ENCODE data around the gene ZCCHC4. TPM values are rescaled to one million over a fixed set of nuclear protein-coding genes. Genes with fewer than 3 reads are reported as not detected.
"Not testable (repeated sequence)": the region's sequence is repeated elsewhere in the genome, so short reads cannot be mapped to it uniquely, and the experiment has no call there.

ZCCHC4 gene
- polyA plus RNA-seq, 1 donor: 17.0 TPM

DNA sequence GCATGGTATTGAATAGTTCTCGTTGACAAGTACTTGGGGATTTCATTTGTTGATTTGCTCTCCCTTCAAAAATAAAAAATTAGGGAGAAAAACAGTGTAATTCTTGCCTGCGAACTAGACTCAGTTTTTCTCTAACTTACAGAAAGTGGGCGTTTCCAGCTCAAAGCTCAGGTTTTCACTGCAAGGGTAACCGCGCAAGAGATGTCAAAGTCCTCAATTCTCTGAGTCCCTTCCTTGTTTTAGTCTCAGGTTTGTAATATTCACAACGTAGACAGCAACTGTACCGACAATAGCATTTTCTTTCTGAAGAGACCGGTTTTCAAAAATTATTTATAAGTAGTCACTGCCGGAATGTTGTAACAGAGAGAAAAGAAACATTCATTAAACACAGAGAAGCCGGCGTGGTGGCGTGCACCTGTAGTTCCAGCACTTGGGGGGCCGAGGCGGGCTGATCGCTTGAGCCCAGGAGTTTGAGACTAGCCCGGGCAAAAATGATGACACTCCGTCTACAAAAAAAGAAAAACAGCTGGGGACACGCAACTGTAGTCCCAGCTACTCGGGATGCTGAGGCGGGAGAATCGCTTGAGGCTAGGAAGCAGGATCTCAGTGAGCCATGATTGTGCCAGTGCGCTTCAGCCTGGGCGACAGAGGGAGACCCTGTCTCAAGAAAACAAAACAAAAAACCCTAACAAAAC is 774 bp downstream of the ZCCHC4 start:
- no peak for DNase-seq

DNA sequence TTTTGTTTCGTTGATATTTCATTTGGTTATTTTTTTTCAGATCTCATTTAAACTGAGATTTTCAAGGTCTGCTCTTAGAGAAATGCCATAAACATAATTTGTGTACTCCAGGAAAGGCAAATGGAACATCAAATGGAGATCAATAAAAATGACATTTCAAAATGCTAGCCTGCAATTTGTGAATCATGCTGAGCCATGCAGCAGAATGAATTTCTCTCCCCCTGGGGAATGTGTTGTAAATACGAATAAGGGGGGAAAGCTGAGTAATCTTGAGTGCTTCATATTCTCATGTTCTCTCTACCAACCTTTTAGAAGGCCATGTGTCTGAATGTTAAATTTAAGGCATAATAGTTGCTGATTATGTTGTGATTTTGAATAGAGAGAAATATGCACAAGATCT is 7.8 kb downstream of the ZCCHC4 start:
- no peak for DNase-seq

DNA sequence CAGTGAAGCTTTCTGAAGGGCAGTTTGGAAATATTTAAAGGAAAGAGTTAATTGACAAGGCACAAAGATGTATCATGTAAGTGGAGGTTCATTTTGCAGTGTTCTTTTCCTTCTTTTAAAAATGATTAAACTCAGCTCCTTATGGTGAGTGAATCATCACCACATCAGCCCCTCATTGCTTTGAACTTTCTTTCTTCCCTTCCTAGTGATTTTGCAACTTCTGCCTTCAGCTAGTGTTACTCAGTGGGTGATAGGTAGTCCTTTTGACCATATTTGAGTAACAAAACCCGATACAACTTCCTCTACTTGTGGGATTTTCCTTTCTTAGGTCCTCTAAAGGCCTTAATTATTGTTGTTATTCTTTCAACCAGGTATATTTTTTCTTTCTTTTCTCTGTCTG is 8.2 kb downstream of the ZCCHC4 start:
- no peak for DNase-seq

DNA sequence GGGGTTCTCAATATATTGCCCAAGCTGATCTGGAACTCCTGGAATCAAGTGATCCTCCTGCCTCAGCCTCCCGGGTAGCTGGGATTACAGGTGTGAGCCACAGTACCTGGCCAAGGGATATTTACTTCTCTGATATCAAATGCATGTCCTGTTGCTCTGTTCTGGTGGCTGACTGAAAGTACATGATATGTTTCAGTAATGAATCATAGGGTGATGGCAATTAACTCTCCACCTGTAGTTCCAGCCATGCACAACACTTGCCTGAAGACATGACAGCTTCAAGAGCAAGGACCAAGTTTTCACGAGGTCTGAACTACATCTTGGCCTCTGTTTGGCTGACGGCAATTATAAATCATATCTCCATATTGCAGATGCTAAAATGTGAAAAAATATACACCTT is 9.1 kb downstream of the ZCCHC4 start:
- DNase-seq: no peak

DNA sequence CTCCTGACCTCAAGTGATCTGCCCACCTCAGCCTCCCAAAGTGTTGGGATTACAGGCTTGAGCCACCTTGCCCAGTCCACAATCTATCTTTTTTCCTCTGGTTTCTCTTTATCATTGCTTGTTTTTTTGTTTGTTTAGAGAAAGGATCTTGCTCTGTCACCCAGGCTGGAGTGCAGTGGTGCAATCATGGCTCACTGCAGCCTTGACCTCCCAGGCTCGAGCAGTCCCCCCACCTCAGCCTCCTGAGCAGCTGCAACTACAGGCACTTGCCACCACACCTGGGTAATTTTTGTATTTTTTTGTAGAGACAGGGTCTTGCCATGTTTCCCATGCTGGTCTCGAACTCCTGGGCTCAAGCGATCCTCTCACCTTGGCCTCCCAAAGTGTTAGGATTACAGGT is 15.9 kb downstream of the ZCCHC4 start:
- not testable (repeated sequence) for DNase-seq

DNA sequence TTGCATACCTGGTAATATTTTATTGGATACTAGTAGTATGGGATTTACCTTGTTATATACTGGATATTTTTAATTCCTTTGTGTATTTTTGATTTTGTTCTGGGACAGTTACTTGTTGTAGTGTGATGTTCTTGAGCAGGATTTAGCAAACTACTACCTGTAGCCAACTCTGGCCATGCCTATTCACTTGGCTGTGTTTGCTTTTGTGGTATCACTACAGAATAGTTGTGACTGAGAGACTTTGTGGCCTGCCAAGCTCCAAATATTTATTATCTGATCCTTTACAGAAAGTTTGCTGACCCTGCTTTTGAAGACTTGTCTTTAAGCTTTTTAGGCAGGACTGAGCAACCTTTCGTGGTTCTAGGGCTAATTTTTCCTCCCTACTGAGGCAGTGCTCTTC is 17.8 kb downstream of the ZCCHC4 start:
- DNase-seq: no peak

DNA sequence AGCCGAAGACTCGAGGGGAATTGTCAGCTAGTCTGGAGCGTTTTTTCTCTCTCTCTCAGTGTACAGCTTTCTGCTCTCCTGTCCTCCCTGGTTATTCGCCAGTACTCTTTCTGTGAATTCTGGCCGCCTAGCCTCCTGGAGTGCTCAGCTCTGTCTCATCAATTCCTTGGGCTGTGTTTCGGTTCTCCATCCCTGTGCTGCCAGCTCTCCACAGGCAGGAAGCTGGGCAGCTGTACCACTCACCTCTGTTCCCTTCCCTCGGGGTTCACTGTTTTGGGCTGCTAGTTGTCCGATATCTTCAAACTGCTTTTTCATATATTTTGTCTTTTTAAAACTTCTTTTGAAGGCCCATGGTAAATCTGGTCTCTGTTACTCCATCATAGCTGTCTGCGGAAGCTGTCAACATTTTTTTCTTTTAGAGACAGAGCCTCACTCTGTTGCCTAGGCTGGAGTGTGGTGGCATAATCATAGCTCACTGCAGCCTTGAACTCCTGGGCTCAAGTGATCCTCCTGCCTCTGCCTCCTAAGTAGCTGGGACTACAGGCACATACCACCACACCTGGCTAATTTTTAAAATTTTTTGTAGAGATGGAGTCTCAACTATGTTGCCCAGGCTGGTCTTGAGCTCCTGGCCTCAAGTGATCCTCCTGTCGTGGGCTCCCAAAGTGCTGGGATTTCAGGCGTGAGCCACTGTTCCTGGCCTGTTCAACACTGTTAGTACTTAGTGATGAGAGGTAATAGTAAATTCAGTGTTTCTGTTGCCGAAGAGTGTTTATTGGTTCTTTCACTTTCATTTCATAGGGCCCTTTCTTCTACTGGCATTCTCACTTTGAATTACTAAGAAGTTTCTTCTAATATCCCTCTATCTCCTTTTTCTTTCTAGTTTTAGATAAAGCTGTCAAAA is 18.6 kb downstream of the ZCCHC4 start:
- no peak for DNase-seq

DNA sequence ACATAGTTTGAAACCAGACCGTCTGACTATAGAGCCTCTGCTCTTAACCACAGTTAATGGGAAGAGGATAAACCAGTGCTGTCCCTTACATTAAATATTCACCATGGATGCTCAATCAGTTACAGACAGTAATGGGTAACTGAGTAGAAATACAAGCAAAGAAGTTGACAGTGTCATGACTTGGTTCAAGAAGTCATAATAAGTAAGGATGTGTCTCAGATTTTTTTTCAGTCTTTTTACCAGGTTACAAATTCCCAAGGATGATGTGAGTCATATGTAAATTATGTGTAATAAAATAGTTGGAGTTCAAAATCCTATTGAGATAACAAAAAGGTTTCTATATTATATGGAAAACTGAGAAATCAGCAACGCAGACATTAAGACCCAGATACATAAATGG is 31.1 kb downstream of the ZCCHC4 start:
- no peak for DNase-seq

DNA sequence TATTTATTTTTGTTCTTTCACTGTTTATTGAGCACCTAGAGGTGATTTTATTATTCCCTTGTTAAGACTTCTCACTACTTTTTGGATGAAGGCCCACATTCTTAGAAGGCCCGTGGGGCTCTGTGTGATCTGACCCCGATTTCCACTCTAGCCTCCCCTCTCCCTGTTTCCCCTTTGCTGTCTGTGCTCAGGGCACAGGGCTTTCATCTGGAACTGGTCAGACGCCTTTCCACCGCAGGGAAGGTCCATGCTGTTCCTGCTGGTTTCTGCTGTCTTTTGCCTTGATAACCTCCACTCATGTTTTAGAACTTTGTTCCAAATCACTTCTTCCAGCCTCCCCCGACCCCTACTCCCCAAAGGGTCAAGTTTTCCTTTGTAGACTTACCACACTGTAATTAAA is 33.2 kb downstream of the ZCCHC4 start:
- no peak for DNase-seq

DNA sequence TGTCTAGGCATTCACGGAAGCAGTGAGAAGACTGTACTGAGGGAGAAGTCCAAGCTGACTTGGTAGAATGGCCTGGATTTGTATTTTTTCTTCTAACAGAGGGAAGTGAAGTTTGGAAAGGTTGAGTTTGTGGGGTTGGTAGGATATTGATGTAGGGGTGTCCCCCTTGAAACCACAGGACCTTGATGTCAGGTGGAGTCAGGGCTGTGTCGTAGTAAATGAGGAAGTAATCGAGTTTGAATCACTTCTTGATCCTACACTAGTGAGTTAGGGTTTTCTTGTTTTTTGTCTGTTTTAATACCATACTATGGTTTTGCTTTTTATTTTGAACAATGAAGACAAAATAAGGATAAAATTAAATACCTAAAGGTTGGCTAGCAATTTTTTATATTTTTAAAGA is 34.3 kb downstream of the ZCCHC4 start:
- no peak for DNase-seq

DNA sequence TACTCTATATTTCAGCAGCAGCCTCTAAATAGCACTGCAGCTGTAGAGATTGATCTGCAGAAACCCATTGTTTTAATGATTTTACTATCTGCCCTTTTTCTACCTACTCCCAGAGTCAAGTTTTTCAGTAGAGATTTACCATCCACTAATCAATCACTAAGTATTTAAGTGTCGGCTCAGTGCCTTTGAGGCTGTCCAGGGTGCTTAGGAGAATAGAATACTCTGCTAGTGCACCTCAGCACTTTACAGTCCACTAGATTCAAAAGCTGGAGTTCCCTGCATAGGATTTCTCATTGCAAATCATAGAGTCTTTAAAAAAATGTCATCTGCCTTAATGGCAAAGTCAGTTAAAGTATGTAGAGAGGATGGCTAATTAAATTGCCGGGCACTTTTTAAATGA is 34.9 kb downstream of the ZCCHC4 start:
- no peak for DNase-seq

DNA sequence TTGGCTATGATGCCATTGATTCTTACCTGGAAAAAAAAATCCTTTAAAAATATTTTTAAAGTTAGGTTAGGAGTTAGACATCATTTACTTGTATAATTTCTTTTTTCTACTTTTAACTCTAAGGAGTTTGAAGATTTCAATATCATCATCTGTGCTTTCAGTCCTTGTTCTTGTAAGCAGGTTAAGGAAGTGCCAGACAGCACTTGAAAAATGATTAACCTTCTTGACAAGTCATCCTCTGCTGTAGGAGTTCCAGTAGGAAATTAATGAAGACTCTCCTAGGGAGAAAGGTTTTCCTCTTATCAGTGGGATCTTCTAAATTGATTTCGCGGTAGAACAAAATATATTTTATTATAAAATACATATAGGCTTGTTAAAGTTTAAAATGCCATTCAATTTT is 35.4 kb downstream of the ZCCHC4 start:
- no peak for DNase-seq

DNA sequence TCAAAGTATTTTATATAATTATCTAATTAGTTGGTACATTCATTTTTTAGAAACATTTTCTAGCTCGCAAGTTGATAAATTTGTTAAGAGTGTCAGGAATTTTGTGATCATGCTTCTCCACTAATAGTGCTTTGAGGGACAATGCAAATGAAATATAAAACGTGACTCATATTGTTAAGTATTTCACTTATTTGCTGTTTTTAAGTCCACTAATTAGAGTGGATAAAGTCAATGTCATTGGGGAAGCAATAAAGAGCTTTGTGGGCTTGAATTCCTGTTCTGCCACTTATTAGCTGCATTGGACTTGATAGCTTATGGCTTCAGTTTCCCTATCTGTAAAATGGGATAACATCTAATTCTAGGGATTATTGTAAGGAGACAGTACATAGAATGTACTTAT is 38.0 kb downstream of the ZCCHC4 start:
- no peak for DNase-seq

DNA sequence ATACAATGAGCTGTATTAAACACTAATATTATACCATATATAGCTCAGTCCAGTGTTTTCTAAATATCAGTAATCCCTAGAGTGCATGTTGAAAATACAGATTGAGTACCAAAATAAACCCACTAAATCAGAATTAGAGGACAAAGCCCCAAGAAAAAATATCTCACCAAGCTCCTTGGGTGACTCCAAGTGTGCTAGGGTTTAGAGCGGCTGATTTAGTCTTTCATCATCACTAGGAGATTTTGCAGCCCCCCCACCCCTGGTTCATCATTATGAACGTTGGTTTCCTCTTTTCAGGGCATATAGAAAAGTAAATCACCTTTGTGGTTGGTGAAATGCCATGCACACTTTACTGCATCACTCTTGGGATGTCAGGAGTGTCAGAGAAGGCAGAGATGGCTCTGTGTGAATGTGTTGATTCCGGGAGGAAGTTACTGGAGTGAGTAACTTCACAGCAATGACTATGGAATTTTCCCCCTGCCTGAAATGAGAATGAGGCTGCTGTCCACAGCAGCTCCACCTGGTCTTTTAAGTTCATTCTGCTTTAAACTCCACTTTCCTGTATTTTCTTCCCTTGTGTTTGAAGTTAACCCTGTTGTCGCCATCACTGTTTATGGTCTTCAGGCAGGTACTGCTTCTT is 39.3 kb downstream of the ZCCHC4 start:
- no peak for DNase-seq

DNA sequence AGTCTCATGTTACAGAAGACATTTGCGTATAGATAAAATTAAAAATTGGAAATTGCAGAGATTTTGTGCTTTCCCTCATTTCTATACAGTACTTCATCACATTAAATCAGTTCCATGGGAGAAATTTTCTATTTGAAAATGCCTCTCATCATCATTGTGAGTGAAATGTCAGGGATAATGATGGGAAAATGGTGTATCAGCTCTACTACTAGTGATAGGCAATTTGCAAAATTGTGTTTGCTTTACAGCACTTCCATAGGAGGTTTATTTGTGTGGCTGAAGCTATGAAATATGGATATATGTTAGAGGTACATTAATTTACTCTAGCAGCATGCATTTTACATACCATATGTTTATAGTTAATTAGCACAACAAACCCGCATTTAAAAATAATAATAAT is 43.5 kb downstream of the ZCCHC4 start:
- no peak for DNase-seq

DNA sequence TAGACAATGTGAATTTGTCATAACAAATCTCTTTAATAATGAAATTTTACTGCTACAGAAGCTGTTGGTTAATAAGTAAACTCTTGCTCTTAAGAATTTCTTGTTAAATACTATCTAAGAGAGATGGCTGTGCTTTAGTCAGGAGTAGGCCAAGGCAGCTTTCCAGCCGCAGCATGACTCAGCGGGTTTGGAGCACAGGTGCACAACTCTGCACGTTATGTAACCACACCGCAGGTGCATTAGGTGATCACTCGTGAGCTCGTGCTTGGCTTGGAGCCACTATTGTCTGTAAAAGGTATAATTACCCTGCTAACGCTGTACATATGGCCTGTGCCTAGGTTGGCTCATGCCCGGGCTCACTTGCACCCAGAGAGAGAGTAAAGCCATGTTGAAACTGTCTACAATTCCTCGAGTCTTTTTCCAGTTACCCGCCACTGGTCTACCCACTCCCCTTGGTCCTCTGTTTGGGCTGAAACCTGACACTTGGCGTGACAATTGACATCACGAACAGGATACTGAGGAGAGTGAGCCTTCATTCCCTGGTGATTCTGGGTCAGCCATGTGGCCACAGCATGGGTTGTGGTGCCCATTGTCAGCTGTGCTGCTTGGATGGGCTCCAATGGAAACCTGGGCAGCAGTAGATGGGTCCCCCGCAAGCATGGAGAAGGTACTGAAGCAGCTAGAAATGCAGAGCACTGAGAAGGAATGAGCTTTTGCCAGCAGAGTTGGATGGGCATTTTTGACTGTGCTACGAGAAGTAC is 46.1 kb downstream of the ZCCHC4 start:
- no peak for DNase-seq

DNA sequence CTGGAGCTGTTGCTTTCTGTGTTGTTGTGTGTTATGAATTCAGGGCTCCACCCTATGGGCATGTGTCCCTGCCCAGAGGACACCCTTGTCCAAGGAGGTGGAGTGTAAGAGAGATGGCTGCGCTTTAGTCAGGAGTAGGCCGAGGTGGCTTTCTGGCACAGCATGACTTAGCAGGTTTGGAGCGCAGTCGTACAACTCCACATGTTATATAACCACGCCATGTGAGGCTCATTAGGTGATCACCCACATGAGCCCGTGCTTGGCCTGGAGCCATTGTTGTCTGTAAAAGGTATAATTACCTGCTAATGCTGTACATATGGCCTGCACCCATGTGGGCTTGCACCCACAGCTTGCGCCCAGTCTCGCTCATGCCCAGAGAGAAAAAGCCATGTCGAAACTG is 48.7 kb downstream of the ZCCHC4 start:
- no peak for DNase-seq

DNA sequence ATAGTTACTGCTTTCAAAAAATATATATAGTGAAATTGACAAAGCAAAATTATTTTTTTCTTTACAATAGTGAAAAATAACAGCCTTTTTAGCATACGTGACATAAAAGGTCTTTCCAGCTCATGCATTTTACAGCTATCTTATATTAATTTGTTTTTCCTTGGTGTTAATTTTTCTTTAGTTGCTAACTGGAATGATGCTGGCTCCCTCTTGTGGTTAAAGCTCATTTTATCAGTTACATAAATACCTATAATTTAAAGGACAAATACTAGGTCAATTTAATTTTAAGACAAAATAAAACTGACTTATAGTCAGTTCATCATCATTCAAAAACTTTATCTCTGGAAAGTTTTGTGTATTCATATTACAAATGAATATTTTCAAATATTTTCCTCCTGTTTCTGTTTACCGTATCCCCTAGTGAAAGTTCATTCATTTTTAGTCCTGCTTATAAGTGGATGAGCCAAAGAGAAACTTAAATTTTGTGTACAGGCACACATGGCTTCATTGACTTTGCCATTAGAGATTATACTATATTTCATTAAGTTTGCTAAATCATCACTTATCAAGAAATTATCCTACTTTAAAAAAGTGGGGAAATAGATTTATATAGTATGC is 54.5 kb downstream of the ZCCHC4 start:
- DNase-seq: peak; percentile 33

DNA sequence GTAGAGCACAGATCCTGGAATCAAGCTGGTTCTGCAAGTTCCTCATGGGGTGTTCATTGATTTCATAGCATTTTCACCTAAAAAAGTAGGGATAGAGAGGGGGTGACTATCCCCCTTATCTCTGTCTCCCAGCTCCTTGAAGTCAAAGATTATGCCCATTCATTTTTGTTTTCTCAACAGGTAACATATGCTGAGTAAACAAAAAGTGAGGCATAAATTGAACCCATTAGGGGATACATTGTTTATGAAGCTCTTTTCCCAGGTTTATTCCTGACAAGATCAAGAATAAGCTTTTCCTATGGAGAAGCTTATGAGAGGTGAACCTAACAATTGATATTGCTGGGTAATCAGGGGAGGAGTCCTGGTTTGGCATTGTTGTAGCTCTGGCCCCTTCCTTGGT is 55.3 kb downstream of the ZCCHC4 start:
- no peak for DNase-seq

DNA sequence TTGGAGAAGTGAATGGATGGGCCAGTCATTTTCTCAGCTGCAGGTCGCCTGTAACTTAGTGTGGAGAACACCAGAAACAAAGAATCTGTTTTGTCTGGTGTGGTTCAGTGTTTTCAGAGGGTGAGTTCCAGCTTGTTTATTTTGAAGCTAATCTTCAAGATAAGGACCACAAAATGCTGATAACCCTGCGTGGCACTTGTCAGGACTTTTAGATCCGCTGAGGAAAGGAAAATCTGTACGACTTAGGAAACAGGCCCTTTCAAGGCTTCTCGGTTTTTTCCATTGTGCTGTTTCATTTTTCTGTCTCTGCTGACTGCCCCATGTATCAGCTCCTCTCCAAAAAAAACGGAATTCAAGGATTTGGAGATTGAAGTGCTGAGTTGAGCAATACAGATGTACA is 55.7 kb downstream of the ZCCHC4 start:
- no peak for DNase-seq

DNA sequence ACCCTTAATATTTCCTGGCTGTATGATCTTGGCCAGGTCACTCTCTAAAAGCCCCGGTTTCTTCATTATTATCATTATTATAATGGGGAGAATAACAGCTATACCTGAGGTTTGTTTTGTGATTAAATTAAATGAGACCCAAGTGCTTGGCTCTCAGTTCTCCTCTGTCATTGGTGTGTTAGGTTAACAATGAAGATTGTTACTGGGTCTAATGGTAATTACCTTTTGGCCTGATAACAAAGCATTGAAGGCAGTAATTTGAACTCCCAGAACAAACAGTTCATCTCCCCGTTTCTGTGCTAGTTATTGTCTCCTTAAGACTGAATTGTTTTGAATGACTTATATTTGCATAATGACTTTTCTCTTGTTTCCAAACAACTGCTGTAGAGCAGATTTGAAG is 57.7 kb downstream of the ZCCHC4 start:
- DNase-seq: no peak

DNA sequence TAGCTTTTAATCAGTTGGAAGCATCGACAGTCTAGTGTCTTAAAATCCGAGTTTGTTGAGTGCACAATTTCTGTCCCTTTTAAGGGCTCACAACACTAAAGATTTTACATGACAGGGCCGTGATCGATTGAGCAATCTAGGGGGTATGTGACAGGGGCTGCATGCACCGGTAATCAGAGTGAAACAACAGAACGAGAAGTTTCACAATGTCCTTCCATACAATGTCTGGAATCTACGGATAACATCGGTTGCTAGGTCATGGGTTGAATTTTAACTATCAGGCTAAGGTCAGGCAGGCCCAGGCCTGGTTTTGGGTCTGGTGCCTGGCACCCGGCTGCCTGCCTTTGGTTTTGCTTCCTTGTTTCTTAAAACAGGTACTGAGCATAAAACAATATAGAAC is 60.0 kb downstream of the ZCCHC4 start:
- DNase-seq: not testable (repeated sequence)
